WTC11 (cell line): ENCODE data around the gene MYORG. TPM values are rescaled to one million over a fixed set of nuclear protein-coding genes. Genes with fewer than 3 reads are reported as not detected.

Source experiments
- ATAC-seq: fragments of 200-7000 bp; cut with Tn5 transposase; 2 replicates; pipeline ENCODE4 v1.10.0; 2021; ENCODE audit warnings: mild to moderate bottlenecking, moderate library complexity
- CTCF ChIA-PET: fragments of 300-600 bp; sonication (Branson Sonifier 250); formaldehyde crosslinking; loops from one replicate; lab custom pipeline; 2021; ENCODE audit warnings: antibody characterized with exemption; lab: Charles Lee
- POLR2A ChIA-PET: fragments of 350-600 bp; sonication (Branson Sonifier 250); formaldehyde crosslinking; loops from one replicate; lab custom pipeline; 2021; ENCODE audit warnings: antibody characterized with exemption; lab: Charles Lee
- DNase-seq: peaks from one replicate; pipeline ENCODE4 v3.0.0; 2021; ENCODE audit warnings: low spot score
- H3K27ac Mint-ChIP-seq: 2 replicates; pipeline ENCODE4 v1.8.0; 2021; ENCODE audit warnings: mixed read lengths
- H3K27me3 Mint-ChIP-seq: 2 replicates; pipeline ENCODE4 v1.8.0; 2021; ENCODE audit warnings: low read depth, mild to moderate bottlenecking, moderate library complexity, mixed read lengths
- H3K36me3 Mint-ChIP-seq: 2 replicates; pipeline ENCODE4 v1.8.0; 2021; ENCODE audit warnings: mixed read lengths
- H3K4me1 Mint-ChIP-seq: 2 replicates; pipeline ENCODE4 v1.8.0; 2022; ENCODE audit warnings: mixed read lengths
- H3K4me3 Mint-ChIP-seq: 2 replicates; pipeline ENCODE4 v1.8.0; 2021; ENCODE audit warnings: mild to moderate bottlenecking, moderate library complexity, mixed read lengths
- H3K9me3 Mint-ChIP-seq: 2 replicates; pipeline ENCODE4 v1.8.0; 2021; ENCODE audit warnings: mixed read lengths
- ATF1 ChIP-seq: sonication (generic); formaldehyde crosslinking; IDR thresholded peaks from 2 replicates; pipeline ENCODE4 v1.8.1; 2023; ENCODE audit warnings: mild to moderate bottlenecking, moderate library complexity, missing genetic modification reagents
- CBFB ChIP-seq: sonication (generic); formaldehyde crosslinking; IDR thresholded peaks from 2 replicates; pipeline ENCODE4 v1.8.1; 2022; ENCODE audit warnings: mild to moderate bottlenecking, low read depth, missing genetic modification reagents
- MXD4 ChIP-seq: fragments of 250-450 bp; sonication (Bioruptor Pico); IDR thresholded peaks from 2 replicates; pipeline ENCODE4 v1.8.0; 2021; ENCODE audit warnings: mild to moderate bottlenecking, moderate library complexity, borderline replicate concordance
- NFE2L1 ChIP-seq: sonication (generic); formaldehyde crosslinking; IDR thresholded peaks from 2 replicates; pipeline ENCODE4 v1.8.1; 2023; ENCODE audit warnings: missing genetic modification reagents
- NFYB ChIP-seq: sonication (generic); formaldehyde crosslinking; conservative IDR thresholded peaks from 2 replicates; pipeline ENCODE4 v1.8.0; 2022; ENCODE audit warnings: low read depth, missing genetic modification reagents
- NR2C2 ChIP-seq: sonication (generic); formaldehyde crosslinking; IDR thresholded peaks from 2 replicates; pipeline ENCODE4 v1.8.0; 2022; ENCODE audit warnings: mild to moderate bottlenecking, missing genetic modification reagents
- SMAD4 ChIP-seq: sonication (generic); formaldehyde crosslinking; IDR thresholded peaks from 2 replicates; pipeline ENCODE4 v1.8.0; 2022; ENCODE audit warnings: mild to moderate bottlenecking, missing genetic modification reagents
- SOX15 ChIP-seq: fragments of 250-450 bp; sonication (Bioruptor Pico); IDR thresholded peaks from 2 replicates; pipeline ENCODE4 v1.9.0; 2021; ENCODE audit warnings: mild to moderate bottlenecking
- ZNF219 ChIP-seq: sonication (generic); formaldehyde crosslinking; IDR thresholded peaks from 2 replicates; pipeline ENCODE4 v1.8.0; 2023; ENCODE audit warnings: missing genetic modification reagents, mild to moderate bottlenecking, borderline replicate concordance
- ZNF396 ChIP-seq: fragments of 250-450 bp; sonication (Bioruptor Pico); IDR thresholded peaks from 2 replicates; pipeline ENCODE4 v1.8.0; 2021; ENCODE audit warnings: mild to moderate bottlenecking, moderate library complexity, borderline replicate concordance
- total RNA-seq: library from RNA; stranded (reverse); gene quantifications from 3 replicates; pipeline ENCODE4 v1.2.3, GENCODE V29; 2021
- TF ChIP-seq, protein P1 (sequence below): sonication (generic); formaldehyde crosslinking; IDR thresholded peaks from 2 replicates; pipeline ENCODE4 v1.8.1; 2022; ENCODE audit warnings: missing genetic modification reagents, borderline replicate concordance
- TF ChIP-seq, protein P2 (sequence below): sonication (generic); formaldehyde crosslinking; IDR thresholded peaks from 2 replicates; pipeline ENCODE4 v1.8.1; 2023; ENCODE audit warnings: mild to moderate bottlenecking, missing genetic modification reagents
- TF ChIP-seq, protein P3 (sequence below): fragments of 250-450 bp; sonication (Bioruptor Pico); IDR thresholded peaks from 2 replicates; pipeline ENCODE4 v2.1.2; 2022; ENCODE audit warnings: mild to moderate bottlenecking, moderate library complexity
- TF ChIP-seq, protein P4 (sequence below): sonication (generic); formaldehyde crosslinking; IDR thresholded peaks from 2 replicates; pipeline ENCODE4 v1.8.0; 2022; ENCODE audit warnings: mild to moderate bottlenecking, missing genetic modification reagents
- TF ChIP-seq, protein P5 (sequence below): sonication (generic); formaldehyde crosslinking; IDR thresholded peaks from 2 replicates; pipeline ENCODE4 v1.8.1; 2023; ENCODE audit warnings: mild to moderate bottlenecking, missing genetic modification reagents, moderate library complexity
- TF ChIP-seq, protein P6 (sequence below): sonication (generic); formaldehyde crosslinking; conservative IDR thresholded peaks from 2 replicates; pipeline ENCODE4 v1.8.1; 2023; ENCODE audit warnings: mild to moderate bottlenecking, low read depth, missing genetic modification reagents, moderate library complexity
- TF ChIP-seq, protein P7 (sequence below): fragments of 250-450 bp; sonication (Bioruptor Pico); IDR thresholded peaks from 2 replicates; pipeline ENCODE4 v1.9.0; 2021; ENCODE audit warnings: moderate library complexity, mild to moderate bottlenecking, inconsistent platforms, borderline replicate concordance
- TF ChIP-seq, protein P8 (sequence below): sonication (generic); formaldehyde crosslinking; IDR thresholded peaks from 2 replicates; pipeline ENCODE4 v1.8.1; 2023; ENCODE audit warnings: mild to moderate bottlenecking, moderate library complexity, missing genetic modification reagents
- TF ChIP-seq, protein P9 (sequence below): sonication (generic); formaldehyde crosslinking; IDR thresholded peaks from 2 replicates; pipeline ENCODE4 v1.8.0; 2022; ENCODE audit warnings: missing genetic modification reagents

Gene MYORG
- total RNA-seq, 1 experiment from 2014 or later = 18.9 TPM

DNA sequence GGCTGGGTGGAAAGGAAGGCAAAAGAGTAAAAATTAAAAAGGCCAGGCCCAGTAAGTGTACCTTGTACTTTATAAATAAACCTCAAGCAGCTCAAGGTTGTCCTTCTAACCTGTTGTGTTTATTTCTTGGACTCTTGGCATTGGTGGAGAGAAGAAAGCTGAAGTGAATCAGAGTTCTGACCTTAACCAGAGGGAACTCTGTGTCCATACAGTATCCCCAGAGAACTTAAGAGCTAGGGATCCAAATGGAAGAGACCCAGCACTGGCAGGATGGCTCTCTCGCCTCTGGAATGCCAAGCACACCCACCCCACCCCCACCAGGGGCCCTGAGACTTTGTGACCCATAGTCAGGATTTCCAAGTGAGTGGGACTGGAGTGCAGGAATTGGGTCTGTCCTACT is 33.1 kb downstream of the MYORG start (continued):
- TF ChIP-seq, protein P1, sequence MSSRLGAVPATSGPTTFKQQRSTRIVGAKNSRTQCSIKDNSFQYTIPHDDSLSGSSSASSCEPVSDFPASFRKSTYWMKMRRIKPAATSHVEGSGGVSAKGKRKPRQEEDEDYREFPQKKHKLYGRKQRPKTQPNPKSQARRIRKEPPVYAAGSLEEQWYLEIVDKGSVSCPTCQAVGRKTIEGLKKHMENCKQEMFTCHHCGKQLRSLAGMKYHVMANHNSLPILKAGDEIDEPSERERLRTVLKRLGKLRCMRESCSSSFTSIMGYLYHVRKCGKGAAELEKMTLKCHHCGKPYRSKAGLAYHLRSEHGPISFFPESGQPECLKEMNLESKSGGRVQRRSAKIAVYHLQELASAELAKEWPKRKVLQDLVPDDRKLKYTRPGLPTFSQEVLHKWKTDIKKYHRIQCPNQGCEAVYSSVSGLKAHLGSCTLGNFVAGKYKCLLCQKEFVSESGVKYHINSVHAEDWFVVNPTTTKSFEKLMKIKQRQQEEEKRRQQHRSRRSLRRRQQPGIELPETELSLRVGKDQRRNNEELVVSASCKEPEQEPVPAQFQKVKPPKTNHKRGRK (CRISPR knock-in tag) = no peak
- TF ChIP-seq CBFB (CRISPR knock-in tag) (no peak), NFYB (CRISPR knock-in tag) (no peak), SOX15 (CRISPR knock-in tag) (no peak), NR2C2 (no peak)
- TF ChIP-seq, protein P2, sequence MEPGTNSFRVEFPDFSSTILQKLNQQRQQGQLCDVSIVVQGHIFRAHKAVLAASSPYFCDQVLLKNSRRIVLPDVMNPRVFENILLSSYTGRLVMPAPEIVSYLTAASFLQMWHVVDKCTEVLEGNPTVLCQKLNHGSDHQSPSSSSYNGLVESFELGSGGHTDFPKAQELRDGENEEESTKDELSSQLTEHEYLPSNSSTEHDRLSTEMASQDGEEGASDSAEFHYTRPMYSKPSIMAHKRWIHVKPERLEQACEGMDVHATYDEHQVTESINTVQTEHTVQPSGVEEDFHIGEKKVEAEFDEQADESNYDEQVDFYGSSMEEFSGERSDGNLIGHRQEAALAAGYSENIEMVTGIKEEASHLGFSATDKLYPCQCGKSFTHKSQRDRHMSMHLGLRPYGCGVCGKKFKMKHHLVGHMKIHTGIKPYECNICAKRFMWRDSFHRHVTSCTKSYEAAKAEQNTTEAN (CRISPR knock-in tag) = no peak
- TF ChIP-seq, protein P3, sequence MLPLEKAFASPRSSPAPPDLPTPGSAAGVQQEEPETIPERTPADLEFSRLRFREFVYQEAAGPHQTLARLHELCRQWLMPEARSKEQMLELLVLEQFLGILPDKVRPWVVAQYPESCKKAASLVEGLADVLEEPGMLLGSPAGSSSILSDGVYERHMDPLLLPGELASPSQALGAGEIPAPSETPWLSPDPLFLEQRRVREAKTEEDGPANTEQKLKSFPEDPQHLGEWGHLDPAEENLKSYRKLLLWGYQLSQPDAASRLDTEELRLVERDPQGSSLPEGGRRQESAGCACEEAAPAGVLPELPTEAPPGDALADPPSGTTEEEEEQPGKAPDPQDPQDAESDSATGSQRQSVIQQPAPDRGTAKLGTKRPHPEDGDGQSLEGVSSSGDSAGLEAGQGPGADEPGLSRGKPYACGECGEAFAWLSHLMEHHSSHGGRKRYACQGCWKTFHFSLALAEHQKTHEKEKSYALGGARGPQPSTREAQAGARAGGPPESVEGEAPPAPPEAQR (CRISPR knock-in tag) = no peak
- TF ChIP-seq, protein P4, sequence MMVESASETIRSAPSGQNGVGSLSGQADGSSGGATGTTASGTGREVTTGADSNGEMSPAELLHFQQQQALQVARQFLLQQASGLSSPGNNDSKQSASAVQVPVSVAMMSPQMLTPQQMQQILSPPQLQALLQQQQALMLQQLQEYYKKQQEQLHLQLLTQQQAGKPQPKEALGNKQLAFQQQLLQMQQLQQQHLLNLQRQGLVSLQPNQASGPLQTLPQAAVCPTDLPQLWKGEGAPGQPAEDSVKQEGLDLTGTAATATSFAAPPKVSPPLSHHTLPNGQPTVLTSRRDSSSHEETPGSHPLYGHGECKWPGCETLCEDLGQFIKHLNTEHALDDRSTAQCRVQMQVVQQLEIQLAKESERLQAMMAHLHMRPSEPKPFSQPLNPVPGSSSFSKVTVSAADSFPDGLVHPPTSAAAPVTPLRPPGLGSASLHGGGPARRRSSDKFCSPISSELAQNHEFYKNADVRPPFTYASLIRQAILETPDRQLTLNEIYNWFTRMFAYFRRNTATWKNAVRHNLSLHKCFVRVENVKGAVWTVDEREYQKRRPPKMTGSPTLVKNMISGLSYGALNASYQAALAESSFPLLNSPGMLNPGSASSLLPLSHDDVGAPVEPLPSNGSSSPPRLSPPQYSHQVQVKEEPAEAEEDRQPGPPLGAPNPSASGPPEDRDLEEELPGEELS = no peak
- TF ChIP-seq, protein P5, sequence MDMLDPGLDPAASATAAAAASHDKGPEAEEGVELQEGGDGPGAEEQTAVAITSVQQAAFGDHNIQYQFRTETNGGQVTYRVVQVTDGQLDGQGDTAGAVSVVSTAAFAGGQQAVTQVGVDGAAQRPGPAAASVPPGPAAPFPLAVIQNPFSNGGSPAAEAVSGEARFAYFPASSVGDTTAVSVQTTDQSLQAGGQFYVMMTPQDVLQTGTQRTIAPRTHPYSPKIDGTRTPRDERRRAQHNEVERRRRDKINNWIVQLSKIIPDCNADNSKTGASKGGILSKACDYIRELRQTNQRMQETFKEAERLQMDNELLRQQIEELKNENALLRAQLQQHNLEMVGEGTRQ (CRISPR knock-in tag) = no peak

DNA sequence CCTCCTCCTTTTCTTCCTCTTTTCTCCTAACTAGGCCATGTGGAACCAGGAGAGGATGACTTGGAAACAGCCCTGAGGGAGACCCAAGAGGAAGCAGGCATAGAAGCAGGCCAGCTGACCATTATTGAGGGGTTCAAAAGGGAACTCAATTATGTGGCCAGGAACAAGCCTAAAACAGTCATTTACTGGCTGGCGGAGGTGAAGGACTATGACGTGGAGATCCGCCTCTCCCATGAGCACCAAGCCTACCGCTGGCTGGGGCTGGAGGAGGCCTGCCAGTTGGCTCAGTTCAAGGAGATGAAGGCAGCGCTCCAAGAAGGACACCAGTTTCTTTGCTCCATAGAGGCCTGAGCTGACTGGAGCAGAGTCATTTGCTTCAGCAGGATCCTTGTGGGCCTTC is 33.6 kb downstream of the MYORG start:
- Mint-ChIP-seq H3K36me3 (peaks cover 15% of the 10 kb centered on the region), H3K4me1 (peaks cover 7% of the 10 kb centered on the region; the same call in 1 of the 2 replicates), H3K4me3 (no peak overlapping the region), H3K27ac (no peak overlapping the region), H3K9me3 (no peaks in the 10 kb centered on the region), H3K27me3 (no peaks in the 10 kb centered on the region)
- CTCF ChIA-PET = interaction anchor here (1.1 to 1.4 kb wide), 4 partner anchors 8 to 61 kb away, joined by 3 to 4 read pairs (median 4); no protein-coding TSS in a partner anchor
- ATAC-seq (no peak), DNase-seq (no peak)
- POLR2A ChIA-PET = no interaction called here
- TF ChIP-seq NFE2L1 (no peak), ZNF396 (CRISPR knock-in tag) (no peak), ZNF219 (no peak), SMAD4 (CRISPR knock-in tag) (no peak), MXD4 (CRISPR knock-in tag) (no peak), ATF1 (CRISPR knock-in tag) (no peak)
- TF ChIP-seq, protein P6, sequence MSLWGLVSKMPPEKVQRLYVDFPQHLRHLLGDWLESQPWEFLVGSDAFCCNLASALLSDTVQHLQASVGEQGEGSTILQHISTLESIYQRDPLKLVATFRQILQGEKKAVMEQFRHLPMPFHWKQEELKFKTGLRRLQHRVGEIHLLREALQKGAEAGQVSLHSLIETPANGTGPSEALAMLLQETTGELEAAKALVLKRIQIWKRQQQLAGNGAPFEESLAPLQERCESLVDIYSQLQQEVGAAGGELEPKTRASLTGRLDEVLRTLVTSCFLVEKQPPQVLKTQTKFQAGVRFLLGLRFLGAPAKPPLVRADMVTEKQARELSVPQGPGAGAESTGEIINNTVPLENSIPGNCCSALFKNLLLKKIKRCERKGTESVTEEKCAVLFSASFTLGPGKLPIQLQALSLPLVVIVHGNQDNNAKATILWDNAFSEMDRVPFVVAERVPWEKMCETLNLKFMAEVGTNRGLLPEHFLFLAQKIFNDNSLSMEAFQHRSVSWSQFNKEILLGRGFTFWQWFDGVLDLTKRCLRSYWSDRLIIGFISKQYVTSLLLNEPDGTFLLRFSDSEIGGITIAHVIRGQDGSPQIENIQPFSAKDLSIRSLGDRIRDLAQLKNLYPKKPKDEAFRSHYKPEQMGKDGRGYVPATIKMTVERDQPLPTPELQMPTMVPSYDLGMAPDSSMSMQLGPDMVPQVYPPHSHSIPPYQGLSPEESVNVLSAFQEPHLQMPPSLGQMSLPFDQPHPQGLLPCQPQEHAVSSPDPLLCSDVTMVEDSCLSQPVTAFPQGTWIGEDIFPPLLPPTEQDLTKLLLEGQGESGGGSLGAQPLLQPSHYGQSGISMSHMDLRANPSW (CRISPR knock-in tag) = no peak
- TF ChIP-seq, protein P7, sequence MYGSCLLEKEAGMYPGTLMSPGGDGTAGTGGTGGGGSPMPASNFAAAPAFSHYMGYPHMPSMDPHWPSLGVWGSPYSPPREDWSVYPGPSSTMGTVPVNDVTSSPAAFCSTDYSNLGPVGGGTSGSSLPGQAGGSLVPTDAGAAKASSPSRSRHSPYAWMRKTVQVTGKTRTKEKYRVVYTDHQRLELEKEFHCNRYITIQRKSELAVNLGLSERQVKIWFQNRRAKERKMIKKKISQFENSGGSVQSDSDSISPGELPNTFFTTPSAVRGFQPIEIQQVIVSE (CRISPR knock-in tag) = no peak
- TF ChIP-seq, protein P8, sequence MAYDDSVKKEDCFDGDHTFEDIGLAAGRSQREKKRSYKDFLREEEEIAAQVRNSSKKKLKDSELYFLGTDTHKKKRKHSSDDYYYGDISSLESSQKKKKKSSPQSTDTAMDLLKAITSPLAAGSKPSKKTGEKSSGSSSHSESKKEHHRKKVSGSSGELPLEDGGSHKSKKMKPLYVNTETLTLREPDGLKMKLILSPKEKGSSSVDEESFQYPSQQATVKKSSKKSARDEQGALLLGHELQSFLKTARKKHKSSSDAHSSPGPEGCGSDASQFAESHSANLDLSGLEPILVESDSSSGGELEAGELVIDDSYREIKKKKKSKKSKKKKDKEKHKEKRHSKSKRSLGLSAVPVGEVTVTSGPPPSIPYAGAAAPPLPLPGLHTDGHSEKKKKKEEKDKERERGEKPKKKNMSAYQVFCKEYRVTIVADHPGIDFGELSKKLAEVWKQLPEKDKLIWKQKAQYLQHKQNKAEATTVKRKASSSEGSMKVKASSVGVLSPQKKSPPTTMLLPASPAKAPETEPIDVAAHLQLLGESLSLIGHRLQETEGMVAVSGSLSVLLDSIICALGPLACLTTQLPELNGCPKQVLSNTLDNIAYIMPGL (CRISPR knock-in tag) = no peak
- TF ChIP-seq, protein P9, sequence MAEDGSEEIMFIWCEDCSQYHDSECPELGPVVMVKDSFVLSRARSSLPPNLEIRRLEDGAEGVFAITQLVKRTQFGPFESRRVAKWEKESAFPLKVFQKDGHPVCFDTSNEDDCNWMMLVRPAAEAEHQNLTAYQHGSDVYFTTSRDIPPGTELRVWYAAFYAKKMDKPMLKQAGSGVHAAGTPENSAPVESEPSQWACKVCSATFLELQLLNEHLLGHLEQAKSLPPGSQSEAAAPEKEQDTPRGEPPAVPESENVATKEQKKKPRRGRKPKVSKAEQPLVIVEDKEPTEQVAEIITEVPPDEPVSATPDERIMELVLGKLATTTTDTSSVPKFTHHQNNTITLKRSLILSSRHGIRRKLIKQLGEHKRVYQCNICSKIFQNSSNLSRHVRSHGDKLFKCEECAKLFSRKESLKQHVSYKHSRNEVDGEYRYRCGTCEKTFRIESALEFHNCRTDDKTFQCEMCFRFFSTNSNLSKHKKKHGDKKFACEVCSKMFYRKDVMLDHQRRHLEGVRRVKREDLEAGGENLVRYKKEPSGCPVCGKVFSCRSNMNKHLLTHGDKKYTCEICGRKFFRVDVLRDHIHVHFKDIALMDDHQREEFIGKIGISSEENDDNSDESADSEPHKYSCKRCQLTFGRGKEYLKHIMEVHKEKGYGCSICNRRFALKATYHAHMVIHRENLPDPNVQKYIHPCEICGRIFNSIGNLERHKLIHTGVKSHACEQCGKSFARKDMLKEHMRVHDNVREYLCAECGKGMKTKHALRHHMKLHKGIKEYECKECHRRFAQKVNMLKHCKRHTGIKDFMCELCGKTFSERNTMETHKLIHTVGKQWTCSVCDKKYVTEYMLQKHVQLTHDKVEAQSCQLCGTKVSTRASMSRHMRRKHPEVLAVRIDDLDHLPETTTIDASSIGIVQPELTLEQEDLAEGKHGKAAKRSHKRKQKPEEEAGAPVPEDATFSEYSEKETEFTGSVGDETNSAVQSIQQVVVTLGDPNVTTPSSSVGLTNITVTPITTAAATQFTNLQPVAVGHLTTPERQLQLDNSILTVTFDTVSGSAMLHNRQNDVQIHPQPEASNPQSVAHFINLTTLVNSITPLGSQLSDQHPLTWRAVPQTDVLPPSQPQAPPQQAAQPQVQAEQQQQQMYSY (CRISPR knock-in tag) = no peak
